Astrocyte of the spinal cord (primary cell): Measurements from ENCODE around the gene ZNF853.
"Not testable (repeated sequence)": the region's sequence is repeated elsewhere in the genome, so short reads cannot be mapped to it uniquely, and the experiment has no call there.

Experiments used
- DNase-seq: peaks from one replicate; pipeline ENCODE4 v3.0.0; 2011; ENCODE audit warnings: low read depth, low spot score
- H3K4me3 ChIP-seq: 2 replicates; pipeline ENCODE4 v1.5.1; 2011; ENCODE audit warnings: low read depth, mild to moderate bottlenecking, low read length, moderate library complexity
- CTCF ChIP-seq: IDR thresholded peaks from 2 replicates; pipeline ENCODE4 v1.5.1; 2012; ENCODE audit warnings: low read depth, mild to moderate bottlenecking, low read length, inconsistent platforms
- in situ Hi-C: cut with HindIII; loops from 2 replicates; pipeline ENCODE4 v1.10.0; 2017; ENCODE audit warnings: low sequenced_read_pairs

The ZNF853 gene

GRCh38 chr7:6656413-6656812, 41.0 kb downstream of the ZNF853 start:
- no peak for DNase-seq
- no peak overlapping the region for H3K4me3 ChIP-seq
- in situ Hi-C loops, result no loop called here
- no peak for TF ChIP-seq CTCF

- in situ Hi-C loops, result no loop called here
- H3K4me3 ChIP-seq, result no peak overlapping the region
- TF ChIP-seq CTCF, result no peak
- no peak for DNase-seq
Observed at GRCh38 chr7:6658618-6659345, 43.4 kb downstream of the ZNF853 start.

GRCh38 chr7:6670851-6671250, 55.4 kb downstream of the ZNF853 start:
- DNase-seq, in situ Hi-C loops, H3K4me3 ChIP-seq: not testable (repeated sequence)
